ENCODE data around the gene THBS3.
A peak's percentile ranks its signal among the peaks of the same experiment; 100 is the strongest.
"Not testable (repeated sequence)": the region's sequence is repeated elsewhere in the genome, so short reads cannot be mapped to it uniquely, and the experiment has no call there.

The THBS3 gene

DNA sequence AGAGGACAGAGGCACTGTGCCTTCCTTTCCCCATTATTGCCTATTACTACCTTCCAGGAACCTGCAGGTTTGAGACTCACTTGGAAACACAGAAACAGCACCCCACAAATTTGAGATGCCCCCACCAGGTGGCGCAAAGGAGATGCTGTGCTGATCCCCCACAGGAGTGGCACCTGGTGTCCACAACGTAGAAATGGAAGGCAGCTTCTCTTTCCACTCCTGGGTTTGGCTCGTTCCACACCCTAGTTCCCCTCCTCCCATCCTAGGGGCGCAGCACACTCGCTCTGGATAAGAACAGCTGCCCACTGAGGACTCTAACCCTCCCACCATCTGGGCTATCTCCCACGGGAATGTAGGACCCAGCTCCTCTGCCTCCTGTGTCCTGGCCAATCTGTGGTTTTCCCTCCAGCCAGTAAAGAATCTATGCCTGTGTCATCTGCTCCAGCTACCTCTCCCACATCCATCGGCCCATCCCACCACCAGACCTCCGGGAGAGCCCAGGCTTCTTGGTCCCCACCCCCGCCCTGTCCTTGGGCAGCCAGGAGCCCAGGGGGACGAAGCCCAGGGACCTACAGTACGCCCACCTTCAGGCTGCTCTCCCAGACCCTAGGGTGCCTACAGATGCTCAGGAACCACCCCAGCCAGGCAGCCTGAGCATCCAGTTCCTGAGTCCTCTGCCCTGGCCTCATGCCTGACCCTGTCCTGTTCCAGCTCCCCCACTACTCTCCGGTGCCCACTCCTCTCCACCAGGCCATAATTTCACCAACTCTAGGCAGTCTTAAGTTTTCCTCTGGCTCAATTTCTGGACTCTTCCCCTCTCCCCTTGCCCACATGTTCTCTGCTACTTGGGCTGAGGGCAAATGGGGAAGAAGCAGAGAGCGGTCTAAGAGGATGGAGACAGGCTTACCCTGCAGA lies 549 bp downstream of the THBS3 start:
- peak; percentile 73 for DNase-seq

GRCh38 chr1:155205969-155206593 lies 1.6 kb downstream of the THBS3 start:
- DNase-seq, result no peak

DNA sequence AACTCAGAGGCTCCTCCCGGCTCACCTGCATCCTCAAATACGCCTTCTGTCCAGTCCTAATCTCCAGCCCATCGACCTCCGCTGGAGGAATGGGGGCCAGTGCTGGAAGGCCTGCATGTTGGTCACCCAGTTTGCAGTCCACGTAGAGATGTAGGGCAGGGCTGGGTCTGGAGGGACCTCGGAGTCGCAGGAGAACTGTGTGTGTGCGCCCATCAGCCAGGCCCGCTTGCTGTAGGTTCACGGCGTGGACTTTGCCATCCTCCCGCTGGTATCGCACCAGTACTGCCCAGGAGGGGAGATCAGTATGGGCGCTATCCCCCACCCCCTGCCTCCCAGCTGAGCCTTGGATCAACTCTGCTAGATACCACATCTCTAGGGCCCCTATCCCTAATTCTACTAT lies 2.7 kb downstream of the THBS3 start:
- DNase-seq, result no peak

- DNase-seq, result no peak
These were observed 4.8 kb downstream of the THBS3 start for GRCh38 chr1:155202731-155203515.

GRCh38 chr1:155202198-155202597 lies 5.5 kb downstream of the THBS3 start:
- no peak for DNase-seq

GRCh38 chr1:155200920-155201319 lies 6.8 kb downstream of the THBS3 start:
- no peak for DNase-seq

GRCh38 chr1:155199792-155200191 lies 7.9 kb downstream of the THBS3 start:
- DNase-seq, result no peak

GRCh38 chr1:155198547-155198906 lies 9.2 kb downstream of the THBS3 start:
- no peak for DNase-seq

DNA sequence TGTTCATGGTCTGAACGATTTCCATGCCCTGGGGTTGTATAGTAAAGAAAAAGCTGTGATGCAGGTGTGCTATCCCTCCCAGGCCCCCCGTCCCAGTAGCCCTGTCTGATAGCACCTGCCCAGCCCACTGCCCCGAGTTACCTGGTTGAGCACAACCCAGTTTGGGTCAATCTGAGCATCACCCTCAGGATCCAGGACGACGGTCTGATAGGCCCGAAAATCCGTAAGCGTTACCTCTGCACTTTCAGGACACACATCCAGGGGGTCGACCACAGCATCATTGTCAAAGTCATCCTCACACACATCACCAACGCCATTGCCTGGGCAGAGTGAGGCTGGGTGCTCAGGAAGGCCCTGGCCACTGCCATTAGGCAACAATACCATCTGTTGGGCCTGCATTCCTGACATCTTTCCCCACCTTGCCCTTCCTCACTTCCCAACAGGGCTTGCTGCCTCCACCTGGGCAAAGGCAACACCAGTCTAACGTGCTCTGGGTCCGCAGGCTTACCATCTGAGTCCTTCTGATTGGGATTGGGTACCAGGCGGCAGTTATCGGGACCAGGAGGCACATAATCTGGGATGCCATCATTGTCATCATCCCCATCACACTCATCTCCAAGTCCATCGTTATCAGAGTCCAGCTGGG lies 9.7 kb downstream of the THBS3 start:
- DNase-seq, result no peak

DNA sequence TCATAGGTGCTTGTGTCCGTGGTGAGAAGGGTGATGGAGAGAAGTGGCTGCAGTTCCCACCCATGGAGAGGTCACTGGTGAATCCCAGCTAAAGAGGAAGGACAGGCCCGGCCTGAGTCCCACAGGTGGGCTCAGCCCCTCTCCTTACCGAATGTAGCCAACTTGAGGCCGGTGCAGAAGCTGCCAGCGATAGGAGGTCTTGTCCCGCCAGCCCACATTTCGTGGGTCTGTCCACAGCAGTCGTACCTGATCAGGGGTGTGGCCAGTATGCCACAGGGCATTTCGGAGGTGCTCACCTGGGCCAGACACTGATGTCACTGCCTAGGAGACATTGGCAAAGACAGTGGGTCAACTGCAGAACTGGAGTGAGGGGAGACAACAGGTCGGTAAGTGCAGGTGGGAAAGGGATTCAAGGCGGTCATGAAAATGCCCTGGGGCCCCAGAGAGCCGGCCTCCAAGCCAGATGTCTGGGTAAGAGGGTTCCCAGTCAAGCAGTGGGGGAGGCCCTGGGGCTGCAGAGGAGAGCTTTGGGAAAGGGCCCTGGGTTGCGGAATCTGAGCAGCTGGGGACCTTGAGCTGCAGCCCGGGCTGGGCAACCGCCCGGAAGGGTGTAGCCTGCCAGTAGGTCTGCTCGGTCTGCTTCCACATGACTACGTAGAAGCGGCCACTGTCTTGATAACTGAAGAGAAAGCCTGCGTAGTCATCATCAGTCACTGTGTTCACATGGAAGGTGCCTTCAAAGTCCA lies 10.6 kb downstream of the THBS3 start:
- no peak for DNase-seq

- DNase-seq, result no peak
These were observed 11.4 kb downstream of the THBS3 start for GRCh38 chr1:155196103-155196892.

DNA sequence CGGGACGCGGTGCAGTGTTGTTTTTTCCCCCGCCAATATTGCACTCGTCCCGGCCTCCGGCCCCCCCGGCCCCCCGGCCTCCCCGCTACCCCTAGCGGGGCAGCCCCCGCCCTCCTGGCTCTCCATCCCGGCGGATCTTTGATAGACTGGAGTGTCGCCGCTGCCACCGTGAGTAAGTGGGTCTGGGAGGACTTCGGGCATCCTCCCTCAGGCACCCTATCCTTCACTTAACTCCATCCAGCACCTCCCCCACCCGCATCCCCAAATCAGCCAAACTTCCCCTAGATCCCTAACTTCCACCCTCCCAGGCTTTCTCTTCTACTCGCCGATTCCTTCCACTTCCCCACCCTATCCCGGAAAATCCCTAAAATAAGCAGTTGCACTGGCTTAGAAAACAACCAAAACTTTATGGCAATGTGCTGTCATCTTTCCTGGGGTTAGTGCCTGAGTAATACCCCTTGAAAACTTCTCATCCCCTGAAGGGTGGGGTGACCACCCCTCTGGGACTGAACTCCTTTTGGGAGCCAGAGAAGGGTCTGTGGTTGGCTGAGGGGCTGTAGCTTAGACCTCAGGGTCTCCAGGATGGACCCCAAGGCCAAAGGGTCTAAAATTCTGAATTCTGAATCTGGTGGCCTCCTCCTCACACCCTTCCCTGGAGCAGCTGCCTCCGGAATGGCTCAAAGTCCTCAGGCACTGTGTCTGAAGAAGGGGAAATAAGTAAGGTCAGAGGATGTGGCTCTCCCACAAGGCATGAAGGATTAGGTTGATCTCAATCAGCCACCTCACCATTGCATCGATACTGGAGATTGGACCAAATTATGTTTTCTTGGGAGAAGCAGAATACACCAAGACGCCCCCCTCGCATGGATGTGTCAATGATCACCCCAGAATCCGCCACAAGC lies 12.2 kb downstream of the THBS3 start:
- DNase-seq, result no peak

GRCh38 chr1:155193991-155194240 lies 13.8 kb downstream of the THBS3 start:
- not testable (repeated sequence) for DNase-seq

GRCh38 chr1:155193275-155193990 lies 14.3 kb downstream of the THBS3 start:
- peak; percentile 63 for DNase-seq

GRCh38 chr1:155192346-155193274 lies 15.1 kb downstream of the THBS3 start:
- no peak for DNase-seq

DNA sequence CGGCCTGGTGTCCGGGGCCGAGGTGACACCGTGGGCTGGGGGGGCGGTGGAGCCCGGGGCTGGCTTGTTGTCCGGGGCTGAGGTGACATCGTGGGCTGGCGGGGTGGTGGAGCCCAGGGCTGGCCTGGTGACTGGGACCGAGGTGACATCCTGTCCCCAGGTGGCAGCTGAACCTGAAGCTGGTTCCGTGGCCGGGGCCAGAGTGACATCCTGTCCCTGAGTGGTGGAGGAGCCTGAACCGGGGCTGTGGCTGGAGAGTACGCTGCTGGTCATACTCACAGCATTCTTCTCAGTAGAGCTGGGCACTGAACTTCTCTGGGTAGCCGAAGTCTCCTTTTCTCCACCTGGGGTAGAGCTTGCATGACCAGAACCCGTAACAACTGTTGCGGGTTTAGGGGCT lies 15.8 kb downstream of the THBS3 start:
- no peak for DNase-seq

DNA sequence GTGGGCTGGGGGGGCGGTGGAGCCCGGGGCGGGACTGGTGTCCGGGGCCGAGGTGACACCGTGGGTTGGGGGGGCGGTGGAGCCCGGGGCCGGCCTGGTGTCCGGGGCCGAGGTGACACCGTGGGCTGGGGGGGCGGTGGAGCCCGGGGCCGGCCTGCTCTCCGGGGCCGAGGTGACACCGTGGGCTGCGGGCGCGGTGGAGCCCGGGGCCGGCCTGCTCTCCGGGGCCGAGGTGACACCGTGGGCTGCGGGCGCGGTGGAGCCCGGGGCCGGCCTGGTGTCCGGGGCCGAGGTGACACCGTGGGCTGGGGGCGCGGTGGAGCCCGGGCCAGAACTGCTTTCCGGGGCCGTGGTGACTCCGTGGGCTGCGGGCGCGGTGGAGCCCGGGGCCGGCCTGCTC lies 17.8 kb downstream of the THBS3 start:
- DNase-seq, result not testable (repeated sequence)

DNA sequence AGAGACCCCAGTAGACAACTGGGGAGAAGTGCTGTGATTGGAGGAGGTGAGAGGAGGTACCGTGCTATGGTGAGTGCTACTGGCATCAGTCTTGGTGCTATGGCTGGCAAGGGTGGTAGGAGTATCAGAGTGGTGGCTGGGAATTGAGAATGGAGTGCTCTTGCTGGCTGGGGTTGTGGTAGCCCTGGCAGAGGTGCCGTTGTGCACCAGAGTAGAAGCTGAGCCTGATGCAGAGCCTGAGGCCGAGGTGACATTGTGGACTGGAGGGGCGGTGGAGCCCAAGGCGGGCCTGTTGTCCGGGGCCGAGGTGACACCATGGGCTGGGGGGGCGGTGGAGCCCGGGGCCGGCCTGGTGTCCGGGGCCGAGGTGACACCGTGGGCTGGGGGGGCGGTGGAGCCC lies 19.4 kb downstream of the THBS3 start:
- DNase-seq, result no peak

DNA sequence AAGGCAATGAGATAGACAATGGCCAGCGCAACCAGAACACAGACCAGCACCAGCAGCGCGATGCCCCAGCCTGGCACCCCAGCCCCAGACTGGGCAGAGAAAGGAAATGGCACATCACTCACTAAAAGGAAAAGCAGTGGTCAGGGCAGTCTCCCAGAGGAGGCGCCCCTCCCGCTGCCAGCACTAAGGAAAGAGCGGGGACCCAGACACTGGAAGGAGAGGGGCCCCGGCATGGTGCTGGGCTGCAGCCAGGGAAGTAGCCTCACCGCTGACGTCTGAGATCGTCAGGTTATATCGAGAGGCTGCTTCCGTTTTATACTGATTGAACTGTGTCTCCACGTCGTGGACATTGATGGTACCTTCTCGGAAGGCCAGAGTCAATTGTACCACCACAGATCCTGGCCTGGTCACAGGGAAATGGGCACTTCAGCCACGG lies 20.2 kb downstream of the THBS3 start:
- no peak for DNase-seq

Data from GDM1 (cell line).